B cell (primary cell): ENCODE results near the gene GBP2.

Experiments
- CTCF ChIP-seq: fragments of 200-600 bp; IDR thresholded peaks from one replicate; pipeline ENCODE4 v1.8.0; 2022; ENCODE audit warnings: antibody characterized with exemption, mild to moderate bottlenecking
- EZH2 ChIP-seq: IDR thresholded peaks from 2 replicates; pipeline ENCODE4 v1.6.1; 2012; ENCODE audit warnings: borderline replicate concordance, low read depth, mild to moderate bottlenecking, moderate library complexity, low read length; ENCODE audit not compliant: insufficient read depth, poor library complexity, severe bottlenecking

DNA sequence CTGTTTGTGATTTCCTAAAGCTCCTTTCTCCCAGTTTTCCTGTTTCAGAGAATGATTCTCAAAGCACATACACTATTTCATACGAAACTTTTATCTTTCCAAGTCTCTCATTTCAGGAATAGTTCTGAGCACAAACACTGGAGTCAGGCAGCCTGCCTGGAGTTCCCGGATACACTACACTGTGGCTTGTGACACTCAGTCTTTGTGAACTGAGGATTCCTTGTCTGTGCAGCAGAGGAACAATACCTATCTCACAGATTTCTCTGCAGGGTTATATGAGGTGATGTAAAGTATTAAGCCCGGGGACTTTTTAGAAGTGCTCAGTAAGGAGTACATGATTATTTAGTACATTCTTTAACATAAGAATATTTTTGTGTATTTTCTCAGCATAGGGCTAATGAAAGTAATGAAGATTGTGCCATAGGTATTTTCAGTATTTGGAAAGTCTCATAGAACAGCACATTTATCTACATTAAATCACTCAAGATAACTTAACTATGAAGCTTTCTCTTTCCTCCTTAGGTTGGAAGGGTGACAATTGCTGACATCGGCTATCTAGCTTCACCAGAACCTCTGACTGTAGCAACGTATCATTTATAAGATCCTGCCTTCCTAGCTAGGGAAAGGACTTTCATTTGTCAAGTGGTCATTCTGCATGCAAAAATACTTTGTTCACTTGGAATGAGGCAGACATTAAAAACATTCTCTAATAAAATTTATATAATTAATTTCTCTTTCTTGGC, 12.9 kb downstream of the GBP2 start:
- TF ChIP-seq EZH2: no peak
- TF ChIP-seq CTCF: no peak
